CD4-positive, alpha-beta memory T cell (primary cell): ENCODE results near the gene BEAN1. TPM values are rescaled to one million over a fixed set of nuclear protein-coding genes. Genes with fewer than 3 reads are reported as not detected.
"Not testable (repeated sequence)": the region's sequence is repeated elsewhere in the genome, so short reads cannot be mapped to it uniquely, and the experiment has no call there.

Experiments
- CTCF ChIA-PET: fragments of 350-600 bp; sonication (Branson Sonifier 250); formaldehyde crosslinking; loops from one replicate; lab custom pipeline; 2021; ENCODE audit warnings: inconsistent platforms; ENCODE audit not compliant: partially characterized antibody; lab: Charles Lee
- POLR2A ChIA-PET: fragments of 350-600 bp; sonication (Branson Sonifier 250); formaldehyde crosslinking; loops from one replicate; lab custom pipeline; 2021; ENCODE audit not compliant: partially characterized antibody; lab: Charles Lee
- DNase-seq, 5 donors: peaks; one replicate each; pipeline versions ENCODE4 v3.0.0 to v3.0.0-alpha.2; 2020 to 2022; ENCODE audit warnings: mixed read lengths in 1 of 5
- H3K27ac ChIP-seq: one replicate; pipeline ENCODE4 v1.7.0; 2013; ENCODE audit warnings: low read depth, low read length
- H3K27me3 ChIP-seq: 2 replicates; pipeline ENCODE4 v1.7.0; 2013; ENCODE audit warnings: mild to moderate bottlenecking, low read length, moderate library complexity; ENCODE audit not compliant: insufficient read depth
- H3K36me3 ChIP-seq: 2 replicates; pipeline ENCODE4 v1.7.0; 2013; ENCODE audit warnings: mild to moderate bottlenecking, low read length, moderate library complexity; ENCODE audit not compliant: insufficient read depth
- H3K4me1 ChIP-seq: 2 replicates; pipeline ENCODE4 v1.7.0; 2013; ENCODE audit warnings: mild to moderate bottlenecking, low read length, moderate library complexity; ENCODE audit not compliant: insufficient read depth
- H3K4me3 ChIP-seq, 2 donors: one replicate each; pipeline ENCODE4 v1.7.0; 2013; ENCODE audit warnings: low read length in 2 of 2, mild to moderate bottlenecking in 1 of 2
- H3K9me3 ChIP-seq, 2 donors: one replicate each; pipeline ENCODE4 v1.7.0; 2013; ENCODE audit warnings: low read length in 2 of 2, control low read depth in 1 of 2; ENCODE audit not compliant: control insufficient read depth in 1 of 2
- H3K27ac Mint-ChIP-seq, 7 donors: one replicate each; pipeline ENCODE4 v1.8.0; 2020 to 2021; ENCODE audit warnings: mixed read lengths in 7 of 7, mild to moderate bottlenecking in 6 of 7, inconsistent platforms in 3 of 7, moderate library complexity in 3 of 7
- H3K27me3 Mint-ChIP-seq, 2 donors: one replicate each; pipeline ENCODE4 v1.8.0; 2020 to 2021; ENCODE audit warnings: mixed read lengths in 2 of 2
- H3K36me3 Mint-ChIP-seq, 2 donors: one replicate each; pipeline ENCODE4 v1.8.0; 2020 to 2021; ENCODE audit warnings: mixed read lengths in 2 of 2, inconsistent platforms in 1 of 2, mild to moderate bottlenecking in 1 of 2
- H3K4me1 Mint-ChIP-seq, 4 donors: one replicate each; pipeline ENCODE4 v1.8.0; 2020 to 2021; ENCODE audit warnings: mixed read lengths in 4 of 4, mild to moderate bottlenecking in 1 of 4
- H3K4me3 Mint-ChIP-seq, 8 donors: one replicate each; pipeline ENCODE4 v1.8.0; 2020 to 2021; ENCODE audit warnings: mixed read lengths in 8 of 8, mild to moderate bottlenecking in 7 of 8, moderate library complexity in 6 of 8, inconsistent platforms in 3 of 8
- H3K9me3 Mint-ChIP-seq, 8 donors: one replicate each; pipeline ENCODE4 v1.8.0; 2020 to 2021; ENCODE audit warnings: mixed read lengths in 8 of 8, mild to moderate bottlenecking in 5 of 8, inconsistent platforms in 3 of 8, moderate library complexity in 1 of 8
- intact Hi-C: fragments of 100-400 bp; cut with micrococcal nuclease; formaldehyde crosslinking; loops from one replicate; pipeline ENCODE4 v1.15.1; 2023
- polyA plus RNA-seq, 2 donors: library from polyadenylated mRNA; unstranded; fragments of 300-500 nt; fragmentation: Illumina TruSeq; gene quantifications; one replicate each; pipeline ENCODE4 v1.2.3, GENCODE V29; 2021
- total RNA-seq, 2 experiments: library from RNA; stranded (reverse); gene quantifications; one replicate each; pipeline ENCODE4 v1.2.3, GENCODE V29; 2021

Gene BEAN1
- total and polyA plus RNA-seq, 4 experiments from 2014 or later, result 0.23 TPM; not detected in 3

- Histone ChIP-seq H3K27ac (no peak overlapping the region), H3K36me3 (no peaks in the 10 kb centered on the region), H3K9me3 (no peaks in the 10 kb centered on the region), H3K27me3 (no peaks in the 10 kb centered on the region), H3K4me3 (no peak overlapping the region), H3K4me1 (no peaks in the 10 kb centered on the region)
- ChIA-PET POLR2A (interaction anchor here (1.1 to 1.3 kb wide), 2 partner anchors 31 to 60 kb away, joined by 3 to 4 read pairs; no protein-coding TSS in a partner anchor), CTCF (interaction anchor here (1.2 to 1.7 kb wide), 3 partner anchors 8 to 86 kb away, joined by 4 to 6 read pairs (median 6); no protein-coding TSS in a partner anchor)
- intact Hi-C loops, result no loop called here
- DNase-seq, result no peak
- H3K27me3 Mint-ChIP-seq, result peaks cover 0 to 2% of the 10 kb centered on the region in 2 donors
- peaks cover 0 to 2% (median 0%) of the 10 kb centered on the region in 4 donors for H3K4me1 Mint-ChIP-seq
- H3K36me3 Mint-ChIP-seq, result no peaks in the 10 kb centered on the region
- H3K9me3 Mint-ChIP-seq, result no peaks in the 10 kb centered on the region
- H3K27ac Mint-ChIP-seq, result peak overlapping the region in 3 of 7 donors; percentile 2 to 30 (median 18)
- peak overlapping the region in 1 of 8 donors; percentile 36 for H3K4me3 Mint-ChIP-seq
Measured at GRCh38 chr16:66490774-66491715, 64.0 kb downstream of the BEAN1 start.

GRCh38 chr16:66491716-66492064 lies 64.6 kb downstream of the BEAN1 start:
- Mint-ChIP-seq H3K4me3 (no peak overlapping the region), H3K27ac (peak overlapping the region in 1 of 7 donors; percentile 42), H3K36me3 (no peaks in the 10 kb centered on the region), H3K27me3 (peaks cover 0 to 2% of the 10 kb centered on the region in 2 donors), H3K9me3 (no peaks in the 10 kb centered on the region), H3K4me1 (peaks cover 0 to 2% (median 0%) of the 10 kb centered on the region in 4 donors)
- ChIA-PET CTCF (interaction anchor here (0.9 to 1.7 kb wide), 4 partner anchors 9 to 87 kb away, joined by 3 to 6 read pairs (median 5); no protein-coding TSS in a partner anchor), POLR2A (no interaction called here)
- H3K27me3 ChIP-seq, result no peaks in the 10 kb centered on the region
- no peaks in the 10 kb centered on the region for H3K4me1 ChIP-seq
- no peaks in the 10 kb centered on the region for H3K36me3 ChIP-seq
- no peaks in the 10 kb centered on the region for H3K9me3 ChIP-seq
- intact Hi-C loops, result no loop called here
- no peak overlapping the region for H3K27ac ChIP-seq
- DNase-seq, result no peak
- no peak overlapping the region for H3K4me3 ChIP-seq

- H3K27ac Mint-ChIP-seq, result peak overlapping the region in 1 of 7 donors; percentile 23
- DNase-seq, result no peak
Measured at GRCh38 chr16:66493490-66494401, 66.7 kb downstream of the BEAN1 start.

GRCh38 chr16:66494916-66495315 lies 67.8 kb downstream of the BEAN1 start:
- DNase-seq, result no peak
- no peaks in the 10 kb centered on the region for H3K9me3 ChIP-seq

More at GRCh38 chr16:66493490-66494401, 66.7 kb downstream of the BEAN1 start:
- H3K27ac ChIP-seq, result no peak overlapping the region
- Mint-ChIP-seq H3K9me3 (no peaks in the 10 kb centered on the region), H3K4me1 (no peaks in the 10 kb centered on the region), H3K27me3 (peaks cover 0 to 2% of the 10 kb centered on the region in 2 donors), H3K36me3 (no peaks in the 10 kb centered on the region), H3K4me3 (peak overlapping the region in 1 of 8 donors; percentile 38)
- intact Hi-C loops, result no loop called here
- CTCF ChIA-PET, result no interaction called here
- H3K36me3 ChIP-seq, result no peaks in the 10 kb centered on the region
- no peaks in the 10 kb centered on the region for H3K4me1 ChIP-seq
- H3K9me3 ChIP-seq, result no peaks in the 10 kb centered on the region
- no peak overlapping the region for H3K4me3 ChIP-seq
- no peaks in the 10 kb centered on the region for H3K27me3 ChIP-seq
- POLR2A ChIA-PET, result interaction anchor here (1.2 kb wide), 1 partner anchor 11 kb away, joined by 3 read pairs; no protein-coding TSS in a partner anchor

GRCh38 chr16:66495440-66495839 lies 68.3 kb downstream of the BEAN1 start:
- Mint-ChIP-seq H3K9me3 (no peaks in the 10 kb centered on the region), H3K27me3 (peaks cover 0 to 2% of the 10 kb centered on the region in 2 donors), H3K27ac (peak overlapping the region in 2 of 7 donors; percentile 34 to 83), H3K4me1 (no peaks in the 10 kb centered on the region), H3K4me3 (no peak overlapping the region), H3K36me3 (no peaks in the 10 kb centered on the region)
- no peaks in the 10 kb centered on the region for H3K36me3 ChIP-seq
- CTCF ChIA-PET, result no interaction called here
- H3K9me3 ChIP-seq, result no peaks in the 10 kb centered on the region
- no peak overlapping the region for H3K4me3 ChIP-seq
- no peaks in the 10 kb centered on the region for H3K27me3 ChIP-seq
- H3K27ac ChIP-seq, result no peak overlapping the region
- intact Hi-C loops, result no loop called here
- H3K4me1 ChIP-seq, result no peaks in the 10 kb centered on the region
- no peak for DNase-seq
- POLR2A ChIA-PET, result no interaction called here

More at GRCh38 chr16:66494916-66495315, 67.8 kb downstream of the BEAN1 start:
- Mint-ChIP-seq H3K36me3 (no peaks in the 10 kb centered on the region), H3K4me1 (no peaks in the 10 kb centered on the region), H3K9me3 (no peaks in the 10 kb centered on the region), H3K27ac (no peak overlapping the region), H3K27me3 (peaks cover 0 to 2% of the 10 kb centered on the region in 2 donors), H3K4me3 (no peak overlapping the region)
- no peaks in the 10 kb centered on the region for H3K36me3 ChIP-seq
- no peak overlapping the region for H3K27ac ChIP-seq
- intact Hi-C loops, result no loop called here
- H3K4me1 ChIP-seq, result no peaks in the 10 kb centered on the region
- no peak overlapping the region for H3K4me3 ChIP-seq
- POLR2A ChIA-PET, result no interaction called here
- CTCF ChIA-PET, result no interaction called here
- no peaks in the 10 kb centered on the region for H3K27me3 ChIP-seq

GRCh38 chr16:66496226-66496625 lies 69.1 kb downstream of the BEAN1 start:
- H3K9me3 Mint-ChIP-seq, H3K4me3 ChIP-seq, intact Hi-C loops, POLR2A ChIA-PET, CTCF ChIA-PET, DNase-seq, H3K27ac ChIP-seq, H3K27me3 Mint-ChIP-seq, H3K4me1 Mint-ChIP-seq, H3K27ac Mint-ChIP-seq, H3K9me3 ChIP-seq, H3K36me3 Mint-ChIP-seq, H3K36me3 ChIP-seq, H3K4me3 Mint-ChIP-seq, H3K27me3 ChIP-seq, H3K4me1 ChIP-seq: not testable (repeated sequence)

- POLR2A ChIA-PET, H3K36me3 ChIP-seq, H3K36me3 Mint-ChIP-seq, CTCF ChIA-PET, H3K4me3 Mint-ChIP-seq, H3K27ac ChIP-seq, H3K27me3 ChIP-seq, H3K4me3 ChIP-seq, H3K4me1 ChIP-seq, H3K9me3 Mint-ChIP-seq, H3K27me3 Mint-ChIP-seq, intact Hi-C loops, H3K4me1 Mint-ChIP-seq, H3K27ac Mint-ChIP-seq, DNase-seq, H3K9me3 ChIP-seq: not testable (repeated sequence)
Measured at GRCh38 chr16:66497921-66498320, 70.8 kb downstream of the BEAN1 start.
